ENCODE measurements around the gene TESK2.

TESK2 gene

DNA sequence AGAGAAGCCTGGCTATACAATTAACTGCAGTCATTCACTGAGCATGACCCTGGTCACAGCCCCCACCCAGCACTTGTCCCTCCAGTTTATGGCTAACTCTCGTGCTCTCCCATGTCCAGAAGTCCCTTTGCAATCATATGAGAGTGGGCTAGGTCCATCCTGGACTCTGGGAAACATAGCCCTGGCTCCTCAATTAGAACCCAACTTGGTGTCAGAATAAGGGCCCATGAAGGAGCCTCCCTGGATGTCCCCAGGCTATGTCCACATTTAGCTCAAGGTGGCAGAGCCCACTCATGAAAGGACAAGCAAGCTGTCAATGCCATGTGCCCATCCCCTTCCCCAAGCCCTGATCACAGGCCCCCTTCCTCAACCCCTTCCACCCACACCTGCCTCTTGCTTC lies 191.7 kb downstream of the TESK2 start:
- no peak for DNase-seq

DNA sequence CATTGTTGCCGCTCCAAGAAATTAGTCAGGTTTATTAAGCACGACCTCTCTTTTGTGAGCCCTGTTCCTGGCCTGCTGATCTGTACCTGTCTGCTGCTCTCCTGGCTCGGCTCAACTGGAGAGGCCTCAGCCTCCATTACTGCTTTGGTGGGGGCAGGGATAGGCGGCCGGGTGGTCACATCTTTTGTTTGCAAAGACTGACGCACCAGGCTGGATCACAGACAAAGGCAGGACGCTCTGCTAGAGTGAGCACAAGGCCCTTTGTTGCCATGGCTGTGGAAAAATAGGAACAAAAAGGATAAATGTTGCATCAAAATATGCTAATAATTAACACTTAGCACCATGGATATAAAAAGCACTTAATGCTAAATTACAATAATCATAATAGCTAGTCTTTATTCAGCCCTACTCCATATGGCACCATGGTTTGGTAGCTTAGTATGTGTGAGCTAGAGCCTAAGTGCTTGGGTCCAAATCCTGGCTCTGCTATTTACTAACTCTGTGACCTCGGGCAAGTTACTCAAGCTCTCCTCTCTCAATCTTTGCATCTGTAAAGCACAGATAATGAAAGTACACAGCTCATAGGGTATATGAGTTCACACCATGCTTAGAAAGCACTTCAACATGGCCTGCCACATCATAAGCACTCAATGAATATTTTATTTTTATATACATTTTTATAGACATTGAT lies 193.2 kb downstream of the TESK2 start:
- DNase-seq, result no peak

All from inflammatory macrophage treated with lipopolysaccharide for 1 hour (primary cell).